Measurements from ENCODE around the gene NLGN1.

The NLGN1 gene

GRCh38 chr3:173826416-173826815 is 428.9 kb downstream of the NLGN1 start:
- no peak for DNase-seq (ENCODE audit: low read depth in 1 of 2, low spot score in 1 of 2)

- DNase-seq (ENCODE audit: low read depth in 1 of 2, low spot score in 1 of 2), result no peak
Observed at GRCh38 chr3:173826901-173827609, 429.5 kb downstream of the NLGN1 start.

GRCh38 chr3:173838644-173839043 is 441.1 kb downstream of the NLGN1 start:
- no peak for DNase-seq (ENCODE audit: low read depth in 1 of 2, low spot score in 1 of 2)

- no peak for DNase-seq (ENCODE audit: low read depth in 1 of 2, low spot score in 1 of 2)
Observed at GRCh38 chr3:173839859-173840258, 442.3 kb downstream of the NLGN1 start.

GRCh38 chr3:173841334-173841733 is 443.8 kb downstream of the NLGN1 start:
- DNase-seq (ENCODE audit: low read depth in 1 of 2, low spot score in 1 of 2), result no peak

- DNase-seq (ENCODE audit: low read depth in 1 of 2, low spot score in 1 of 2), result no peak
Observed at GRCh38 chr3:173843060-173843459, 445.5 kb downstream of the NLGN1 start.

- DNase-seq (ENCODE audit: low read depth in 1 of 2, low spot score in 1 of 2), result no peak
Observed at GRCh38 chr3:173846584-173846983, 449.0 kb downstream of the NLGN1 start.

GRCh38 chr3:173849489-173849888 is 451.9 kb downstream of the NLGN1 start:
- no peak for DNase-seq (ENCODE audit: low read depth in 1 of 2, low spot score in 1 of 2)

GRCh38 chr3:173857154-173857553 is 459.6 kb downstream of the NLGN1 start:
- DNase-seq (ENCODE audit: low read depth in 1 of 2, low spot score in 1 of 2), result no peak

- no peak for DNase-seq (ENCODE audit: low read depth in 1 of 2, low spot score in 1 of 2)
Observed at GRCh38 chr3:173862701-173863100, 465.2 kb downstream of the NLGN1 start.

- no peak for DNase-seq (ENCODE audit: low read depth in 1 of 2, low spot score in 1 of 2)
Observed at GRCh38 chr3:173863551-173863950, 466.0 kb downstream of the NLGN1 start.

GRCh38 chr3:173865900-173866498 is 468.5 kb downstream of the NLGN1 start:
- no peak for DNase-seq (ENCODE audit: low read depth in 1 of 2, low spot score in 1 of 2)

- no peak for DNase-seq (ENCODE audit: low read depth in 1 of 2, low spot score in 1 of 2)
Observed at GRCh38 chr3:173869766-173870165, 472.2 kb downstream of the NLGN1 start.

GRCh38 chr3:173870976-173871375 is 473.4 kb downstream of the NLGN1 start:
- DNase-seq (ENCODE audit: low read depth in 1 of 2, low spot score in 1 of 2), result no peak

GRCh38 chr3:173875790-173876189 is 478.2 kb downstream of the NLGN1 start:
- no peak for DNase-seq (ENCODE audit: low read depth in 1 of 2, low spot score in 1 of 2)

GRCh38 chr3:173876476-173876875 is 478.9 kb downstream of the NLGN1 start:
- no peak for DNase-seq (ENCODE audit: low read depth in 1 of 2, low spot score in 1 of 2)

GRCh38 chr3:173887888-173888287 is 490.3 kb downstream of the NLGN1 start:
- no peak for DNase-seq (ENCODE audit: low read depth in 1 of 2, low spot score in 1 of 2)

- DNase-seq (ENCODE audit: low read depth in 1 of 2, low spot score in 1 of 2), result no peak
Observed at GRCh38 chr3:173889596-173889995, 492.1 kb downstream of the NLGN1 start.

- DNase-seq (ENCODE audit: low read depth in 1 of 2, low spot score in 1 of 2), result no peak
Observed at GRCh38 chr3:173890091-173890490, 492.5 kb downstream of the NLGN1 start.

- no peak for DNase-seq (ENCODE audit: low read depth in 1 of 2, low spot score in 1 of 2)
Observed at GRCh38 chr3:173891272-173892100, 493.9 kb downstream of the NLGN1 start.

GRCh38 chr3:173892547-173892946 is 495.0 kb downstream of the NLGN1 start:
- DNase-seq (ENCODE audit: low read depth in 1 of 2, low spot score in 1 of 2), result no peak

GRCh38 chr3:173893066-173893465 is 495.5 kb downstream of the NLGN1 start:
- no peak for DNase-seq (ENCODE audit: low read depth in 1 of 2, low spot score in 1 of 2)
